Naive B cell (primary cell): ENCODE results near the gene FBXO2. TPM values are rescaled to one million over a fixed set of nuclear protein-coding genes. Genes with fewer than 3 reads are reported as not detected.
A peak's percentile ranks its signal among the peaks of the same experiment; 100 is the strongest.

Experiments used
- ATAC-seq, 2 donors: fragments of 150-1000 bp; cut with Tn5 transposase; 2 replicates each; pipeline ENCODE4 v1.10.0; 2021; ENCODE audit warnings: low read depth in 2 of 2, mild to moderate bottlenecking in 2 of 2, moderate library complexity in 2 of 2
- DNase-seq: peaks from one replicate; pipeline ENCODE4 v3.0.0; 2022
- H3K27ac Mint-ChIP-seq, 6 donors: one replicate each; pipeline ENCODE4 v1.8.0; 2020 to 2022; ENCODE audit warnings: mild to moderate bottlenecking in 6 of 6, mixed read lengths in 6 of 6, moderate library complexity in 5 of 6, inconsistent platforms in 2 of 6
- H3K27me3 Mint-ChIP-seq, 3 donors: one replicate each; pipeline ENCODE4 v1.8.0; 2021 to 2022; ENCODE audit warnings: mixed read lengths in 3 of 3, mild to moderate bottlenecking in 1 of 3
- H3K36me3 Mint-ChIP-seq, 2 donors: one replicate each; pipeline ENCODE4 v1.8.0; 2020 to 2022; ENCODE audit warnings: mixed read lengths in 2 of 2, inconsistent platforms in 1 of 2, mild to moderate bottlenecking in 1 of 2
- H3K4me1 Mint-ChIP-seq, 3 donors: one replicate each; pipeline ENCODE4 v1.8.0; 2020 to 2022; ENCODE audit warnings: mixed read lengths in 3 of 3, inconsistent platforms in 1 of 3, mild to moderate bottlenecking in 1 of 3, moderate library complexity in 1 of 3
- H3K4me3 Mint-ChIP-seq, 8 donors: one replicate each; pipeline ENCODE4 v1.8.0; 2020 to 2022; ENCODE audit warnings: mild to moderate bottlenecking in 8 of 8, mixed read lengths in 8 of 8, moderate library complexity in 8 of 8, inconsistent platforms in 2 of 8
- H3K9me3 Mint-ChIP-seq, 7 donors: one replicate each; pipeline ENCODE4 v1.8.0; 2020 to 2022; ENCODE audit warnings: mixed read lengths in 7 of 7, mild to moderate bottlenecking in 5 of 7, inconsistent platforms in 2 of 7, moderate library complexity in 1 of 7
- polyA plus RNA-seq, 6 donors: library from polyadenylated mRNA; unstranded; fragments of 300-500 nt; fragmentation: Illumina TruSeq; gene quantifications; one replicate each; pipeline ENCODE4 v1.2.3, GENCODE V29; 2021; ENCODE audit warnings: low read depth in 6 of 6

Gene FBXO2
- polyA plus RNA-seq, 6 donors from 2014 or later, result 5.8 to 10.0 (median 6.6) TPM

GRCh38 chr1:11653861-11654136 is 430 bp downstream of the FBXO2 start:
- Mint-ChIP-seq H3K36me3 (no peaks in the 10 kb centered on the region), H3K4me1 (peaks cover 15 to 30% (median 27%) of the 10 kb centered on the region in 3 donors), H3K4me3 (peak overlapping the region; percentile 72 to 84 (median 76)), H3K27me3 (peaks cover 0 to 12% (median 0%) of the 10 kb centered on the region in 3 donors), H3K9me3 (peaks cover 0 to 2% (median 0%) of the 10 kb centered on the region in 7 donors), H3K27ac (peak overlapping the region in 1 of 6 donors; percentile 16)
- ATAC-seq, result no peak
- DNase-seq, result no peak

- peak overlapping the region in 2 of 6 donors; percentile 16 to 69 for H3K27ac Mint-ChIP-seq
- H3K36me3 Mint-ChIP-seq, result no peaks in the 10 kb centered on the region
- H3K9me3 Mint-ChIP-seq, result peaks cover 0 to 2% (median 0%) of the 10 kb centered on the region in 7 donors
- peaks cover 17 to 32% (median 27%) of the 10 kb centered on the region in 3 donors for H3K4me1 Mint-ChIP-seq
- DNase-seq, result no peak
- H3K4me3 Mint-ChIP-seq, result peak overlapping the region; percentile 22 to 80 (median 75)
- peaks cover 0 to 12% (median 0%) of the 10 kb centered on the region in 3 donors for H3K27me3 Mint-ChIP-seq
- no peak for ATAC-seq
Observed at GRCh38 chr1:11653101-11653860, 948 bp downstream of the FBXO2 start.

GRCh38 chr1:11652203-11652780 is 1.9 kb downstream of the FBXO2 start:
- Mint-ChIP-seq H3K27ac (no peak overlapping the region), H3K4me1 (peaks cover 17 to 32% (median 27%) of the 10 kb centered on the region in 3 donors)
- no peak for ATAC-seq

GRCh38 chr1:11651017-11651416 is 3.2 kb downstream of the FBXO2 start:
- no peaks in the 10 kb centered on the region for H3K36me3 Mint-ChIP-seq
- DNase-seq, result no peak
- no peak for ATAC-seq
- H3K9me3 Mint-ChIP-seq, result peaks cover 0 to 2% (median 0%) of the 10 kb centered on the region in 7 donors
- H3K27me3 Mint-ChIP-seq, result peaks cover 0 to 12% (median 5%) of the 10 kb centered on the region in 3 donors
- peak overlapping the region; percentile 57 to 89 (median 74) for H3K4me3 Mint-ChIP-seq
- peak overlapping the region in 1 of 6 donors; percentile 50 for H3K27ac Mint-ChIP-seq
- H3K4me1 Mint-ChIP-seq, result peaks cover 17 to 31% (median 27%) of the 10 kb centered on the region in 3 donors

More at GRCh38 chr1:11652203-11652780, 1.9 kb downstream of the FBXO2 start:
- no peak for DNase-seq
- Mint-ChIP-seq H3K4me3 (peak overlapping the region in 7 of 8 donors; percentile 21 to 80 (median 59)), H3K27me3 (peaks cover 0 to 12% (median 0%) of the 10 kb centered on the region in 3 donors), H3K9me3 (peaks cover 0 to 2% (median 0%) of the 10 kb centered on the region in 7 donors), H3K36me3 (no peaks in the 10 kb centered on the region)

GRCh38 chr1:11650331-11650991 is 3.8 kb downstream of the FBXO2 start:
- Mint-ChIP-seq H3K36me3 (no peaks in the 10 kb centered on the region), H3K9me3 (peaks cover 0 to 2% (median 0%) of the 10 kb centered on the region in 7 donors), H3K27me3 (peaks cover 0 to 12% (median 5%) of the 10 kb centered on the region in 3 donors), H3K27ac (no peak overlapping the region), H3K4me1 (peaks cover 21 to 27% (median 27%) of the 10 kb centered on the region in 3 donors), H3K4me3 (peak overlapping the region; percentile 57 to 89 (median 75))
- ATAC-seq (peak; percentile 67 to 70), DNase-seq (peak; percentile 70)

- Mint-ChIP-seq H3K27ac (peak overlapping the region in 1 of 6 donors; percentile 15), H3K9me3 (peaks cover 0 to 2% (median 0%) of the 10 kb centered on the region in 7 donors)
- no peak for DNase-seq
Observed at GRCh38 chr1:11649624-11650330, 4.5 kb downstream of the FBXO2 start.

GRCh38 chr1:11649237-11649623 is 5.0 kb downstream of the FBXO2 start:
- H3K9me3 Mint-ChIP-seq, result peaks cover 0 to 2% (median 0%) of the 10 kb centered on the region in 7 donors
- DNase-seq, result no peak
- H3K4me3 Mint-ChIP-seq, result peak overlapping the region in 6 of 8 donors; percentile 61 to 76 (median 66)
- no peak for ATAC-seq
- H3K36me3 Mint-ChIP-seq, result no peaks in the 10 kb centered on the region
- peaks cover 0 to 12% (median 5%) of the 10 kb centered on the region in 3 donors for H3K27me3 Mint-ChIP-seq
- H3K27ac Mint-ChIP-seq, result no peak overlapping the region
- H3K4me1 Mint-ChIP-seq, result peaks cover 21 to 27% (median 25%) of the 10 kb centered on the region in 3 donors

More at GRCh38 chr1:11649624-11650330, 4.5 kb downstream of the FBXO2 start:
- no peak for ATAC-seq
- peaks cover 21 to 27% (median 25%) of the 10 kb centered on the region in 3 donors for H3K4me1 Mint-ChIP-seq
- H3K36me3 Mint-ChIP-seq, result no peaks in the 10 kb centered on the region
- H3K4me3 Mint-ChIP-seq, result peak overlapping the region; percentile 29 to 77 (median 66)
- peaks cover 0 to 12% (median 5%) of the 10 kb centered on the region in 3 donors for H3K27me3 Mint-ChIP-seq

GRCh38 chr1:11648732-11649158 is 5.5 kb downstream of the FBXO2 start:
- peak overlapping the region in 6 of 8 donors; percentile 19 to 85 (median 67) for H3K4me3 Mint-ChIP-seq
- H3K27ac Mint-ChIP-seq, result no peak overlapping the region

GRCh38 chr1:11648039-11648438 is 6.2 kb downstream of the FBXO2 start:
- Mint-ChIP-seq H3K27ac (no peak overlapping the region), H3K4me1 (peaks cover 20 to 25% (median 21%) of the 10 kb centered on the region in 3 donors), H3K36me3 (no peaks in the 10 kb centered on the region), H3K9me3 (peaks cover 0 to 2% (median 0%) of the 10 kb centered on the region in 7 donors), H3K4me3 (peak overlapping the region in 2 of 8 donors; percentile 57 to 76), H3K27me3 (peaks cover 0 to 12% (median 5%) of the 10 kb centered on the region in 3 donors)
- DNase-seq (no peak), ATAC-seq (no peak)

More at GRCh38 chr1:11648732-11649158, 5.5 kb downstream of the FBXO2 start:
- peaks cover 0 to 2% (median 0%) of the 10 kb centered on the region in 7 donors for H3K9me3 Mint-ChIP-seq
- H3K36me3 Mint-ChIP-seq, result no peaks in the 10 kb centered on the region
- H3K27me3 Mint-ChIP-seq, result peaks cover 0 to 12% (median 5%) of the 10 kb centered on the region in 3 donors
- ATAC-seq (peak; percentile 36 to 48), DNase-seq (no peak)
- peaks cover 21 to 27% (median 25%) of the 10 kb centered on the region in 3 donors for H3K4me1 Mint-ChIP-seq

- H3K4me1 Mint-ChIP-seq, result peaks cover 19 to 26% (median 21%) of the 10 kb centered on the region in 3 donors
- no peaks in the 10 kb centered on the region for H3K36me3 Mint-ChIP-seq
- H3K27ac Mint-ChIP-seq, result peak overlapping the region in 1 of 6 donors; percentile 28
- H3K9me3 Mint-ChIP-seq, result peaks cover 0 to 2% (median 0%) of the 10 kb centered on the region in 7 donors
- ATAC-seq (no peak), DNase-seq (no peak)
- H3K27me3 Mint-ChIP-seq, result peaks cover 3 to 12% (median 5%) of the 10 kb centered on the region in 3 donors
- no peak overlapping the region for H3K4me3 Mint-ChIP-seq
Observed at GRCh38 chr1:11647333-11647732, 6.9 kb downstream of the FBXO2 start.

- H3K27ac Mint-ChIP-seq, result peak overlapping the region in 2 of 6 donors; percentile 16 to 50
- H3K36me3 Mint-ChIP-seq, result no peaks in the 10 kb centered on the region
- H3K4me3 Mint-ChIP-seq, result no peak overlapping the region
- DNase-seq, result no peak
- H3K4me1 Mint-ChIP-seq, result peaks cover 18 to 22% (median 21%) of the 10 kb centered on the region in 3 donors
- ATAC-seq, result no peak
- peaks cover 5 to 12% (median 5%) of the 10 kb centered on the region in 3 donors for H3K27me3 Mint-ChIP-seq
- peaks cover 0 to 2% (median 0%) of the 10 kb centered on the region in 7 donors for H3K9me3 Mint-ChIP-seq
Observed at GRCh38 chr1:11646317-11646716, 7.9 kb downstream of the FBXO2 start.

- Mint-ChIP-seq H3K9me3 (peaks cover 0 to 2% (median 0%) of the 10 kb centered on the region in 7 donors), H3K27me3 (peaks cover 5 to 8% (median 5%) of the 10 kb centered on the region in 3 donors), H3K4me1 (peaks cover 13 to 17% (median 16%) of the 10 kb centered on the region in 3 donors), H3K27ac (no peak overlapping the region), H3K36me3 (no peaks in the 10 kb centered on the region), H3K4me3 (no peak overlapping the region)
- ATAC-seq (peak; percentile 44 to 59), DNase-seq (peak; percentile 66)
Observed at GRCh38 chr1:11645670-11646265, 8.5 kb downstream of the FBXO2 start.
